ENCODE measurements around the gene SIAH2. TPM values are rescaled to one million over a fixed set of nuclear protein-coding genes. Genes with fewer than 3 reads are reported as not detected.
A peak's percentile ranks its signal among the peaks of the same experiment; 100 is the strongest.

SIAH2 gene
- total RNA-seq, 1 donor from 2014 or later: 29.9 TPM

- DNase-seq (ENCODE audit: low spot score): no peak
Measured at GRCh38 chr3:150775001-150775599, 12.1 kb upstream of the SIAH2 start.

GRCh38 chr3:150773616-150774192, 10.7 kb upstream of the SIAH2 start:
- no peak for DNase-seq (ENCODE audit: low spot score)

GRCh38 chr3:150771600-150771999, 8.6 kb upstream of the SIAH2 start:
- DNase-seq (ENCODE audit: low spot score): no peak

DNA sequence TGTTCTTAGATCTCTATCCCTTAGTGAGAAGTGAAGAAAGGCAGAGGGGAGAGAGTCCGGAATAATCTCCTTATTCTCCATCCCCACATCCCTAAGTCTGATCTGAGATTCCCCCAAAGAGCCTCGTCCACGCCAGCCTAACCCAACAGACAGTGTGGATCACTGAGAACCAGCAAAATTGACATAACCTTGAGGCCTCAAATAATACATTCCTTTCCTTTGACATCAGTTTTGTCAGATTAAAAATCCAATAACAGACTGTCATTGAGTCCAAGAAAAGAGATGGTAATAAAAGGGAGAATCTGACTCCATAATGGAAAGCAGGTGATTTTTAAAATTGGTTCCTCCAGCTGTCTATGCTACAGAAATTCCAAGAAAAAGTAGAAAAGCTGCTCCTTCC, 7.7 kb upstream of the SIAH2 start:
- no peak for DNase-seq (ENCODE audit: low spot score)

DNA sequence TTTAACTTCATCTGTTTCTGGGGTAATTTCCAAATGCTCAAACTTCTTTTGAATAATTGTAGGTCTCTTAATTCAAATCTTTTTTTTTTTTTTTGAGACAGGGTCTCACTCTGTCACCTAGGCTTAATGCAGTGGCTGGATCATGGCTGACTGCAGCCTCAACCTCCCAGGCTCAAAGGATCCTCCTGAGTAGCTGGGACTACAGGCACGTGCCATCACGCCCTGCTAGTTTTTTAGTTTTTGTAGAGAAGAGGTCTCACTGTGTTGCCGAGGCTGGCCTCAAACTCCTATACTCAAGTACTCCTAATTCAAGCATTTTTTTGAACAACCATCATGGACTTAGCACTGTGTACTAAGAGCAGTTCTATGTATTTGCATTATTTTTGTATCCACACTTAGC, 3.8 kb upstream of the SIAH2 start:
- DNase-seq (ENCODE audit: low spot score): no peak

GRCh38 chr3:150765949-150766720, 3.2 kb upstream of the SIAH2 start:
- DNase-seq (ENCODE audit: low spot score): no peak

- no peak for DNase-seq (ENCODE audit: low spot score)
Measured at GRCh38 chr3:150764967-150765366, 2.0 kb upstream of the SIAH2 start.

DNA sequence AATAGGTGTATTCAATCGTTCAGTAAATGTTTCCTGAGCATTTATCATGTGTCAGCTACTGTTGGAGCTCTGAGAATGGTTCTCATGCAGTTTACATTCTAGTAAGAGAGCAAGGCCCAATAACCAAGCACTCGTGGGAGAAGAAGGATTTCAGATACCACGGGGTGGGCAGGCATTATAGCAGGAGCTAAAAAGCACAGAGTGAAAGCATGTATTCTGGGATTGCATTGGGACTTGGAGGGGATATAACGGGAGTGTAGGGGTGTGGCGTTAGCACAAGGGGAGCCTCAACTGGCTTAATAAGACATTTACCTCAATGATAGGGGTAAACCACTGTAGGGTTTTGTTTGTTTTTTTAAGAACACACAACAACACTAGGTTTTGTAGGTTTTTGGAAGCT, 1.6 kb upstream of the SIAH2 start:
- DNase-seq (ENCODE audit: low spot score): no peak

- peak; percentile 73 for DNase-seq (ENCODE audit: low spot score)
Measured at GRCh38 chr3:150763841-150764483, 993 bp upstream of the SIAH2 start.

DNA sequence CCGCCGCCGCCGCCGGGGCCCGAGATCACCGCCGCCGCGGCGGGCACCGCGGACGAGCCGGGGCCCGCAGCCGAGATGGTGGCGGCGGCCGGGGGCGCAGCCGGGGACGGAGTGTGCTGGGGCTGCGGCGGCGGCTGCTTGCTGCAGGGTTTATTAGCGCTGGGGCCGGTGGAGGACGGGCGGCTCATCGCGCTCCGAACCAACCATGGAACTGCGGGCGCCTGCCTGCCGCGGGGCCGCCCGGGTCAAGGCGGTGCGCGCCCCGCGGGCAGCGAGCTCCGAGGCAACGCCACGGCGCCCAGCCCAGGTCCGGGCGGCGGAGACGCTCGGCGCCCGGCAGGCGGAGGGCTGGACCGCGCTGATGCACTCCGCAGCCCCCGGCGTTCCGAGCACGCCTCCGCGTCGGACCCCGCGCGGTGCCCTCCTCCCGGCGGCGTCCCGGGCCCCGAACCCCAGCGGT, 277 bp downstream of the SIAH2 start:
- DNase-seq (ENCODE audit: low spot score): no peak

GRCh38 chr3:150761831-150762661, 923 bp downstream of the SIAH2 start:
- peak; percentile 66 for DNase-seq (ENCODE audit: low spot score)

GRCh38 chr3:150760431-150761200, 2.4 kb downstream of the SIAH2 start:
- DNase-seq (ENCODE audit: low spot score): no peak

DNA sequence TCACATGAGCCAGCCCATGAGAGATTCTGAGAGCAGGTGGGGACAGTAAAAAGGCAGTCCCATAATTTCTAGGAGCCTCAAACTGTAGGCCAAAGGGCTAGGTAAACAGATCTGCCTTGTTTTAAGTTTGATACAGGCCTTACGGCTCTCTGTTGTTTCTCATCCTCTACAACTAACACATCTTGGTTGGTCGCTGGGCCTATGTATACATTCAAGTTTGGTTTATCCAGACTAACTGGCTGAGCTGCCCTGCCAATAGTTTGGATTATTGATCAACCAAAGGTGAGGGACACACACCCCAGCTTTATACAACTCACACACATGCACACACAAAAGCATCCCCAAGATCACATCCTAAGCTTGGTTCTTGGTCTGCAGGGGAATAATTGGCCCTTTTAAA, 3.0 kb downstream of the SIAH2 start:
- DNase-seq (ENCODE audit: low spot score): no peak

DNA sequence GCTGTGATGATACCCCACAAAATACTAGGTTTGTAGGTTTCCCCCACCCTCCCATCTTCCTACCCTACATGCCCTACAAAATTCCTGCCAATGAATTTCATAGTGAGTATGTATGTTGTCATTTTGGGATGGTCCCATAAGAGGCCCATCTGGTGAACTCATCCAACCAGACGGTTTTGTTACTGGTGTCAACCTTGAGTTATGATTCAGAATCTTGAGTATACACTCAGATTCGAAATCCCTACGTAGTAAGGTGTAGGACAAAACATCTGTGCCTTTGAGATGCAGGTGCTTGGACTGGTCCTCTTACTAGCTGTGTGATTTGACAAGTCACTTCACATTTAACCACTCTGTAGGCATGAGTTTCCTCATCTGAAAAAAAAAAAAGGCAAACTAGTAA, 3.6 kb downstream of the SIAH2 start:
- no peak for DNase-seq (ENCODE audit: low spot score)

DNA sequence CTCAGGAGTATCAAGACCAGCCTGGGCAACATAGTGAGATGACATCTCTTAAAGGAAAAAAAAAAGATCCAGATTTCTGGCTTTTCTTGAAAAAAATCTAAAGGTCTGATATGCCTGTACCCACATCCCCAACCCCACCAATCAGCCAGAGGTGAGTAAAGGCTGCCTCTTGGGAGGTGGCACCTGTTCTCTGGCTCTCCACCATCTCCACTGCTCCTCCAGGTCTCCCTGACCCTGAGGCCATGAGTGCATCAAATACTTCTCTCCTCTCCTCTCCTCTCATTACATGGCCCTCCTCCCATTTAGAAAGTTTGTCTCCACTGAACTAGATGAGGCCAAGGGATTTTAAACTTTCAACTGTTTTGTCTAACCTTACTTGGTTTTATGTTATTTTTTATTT, 5.2 kb downstream of the SIAH2 start:
- DNase-seq (ENCODE audit: low spot score): no peak

DNA sequence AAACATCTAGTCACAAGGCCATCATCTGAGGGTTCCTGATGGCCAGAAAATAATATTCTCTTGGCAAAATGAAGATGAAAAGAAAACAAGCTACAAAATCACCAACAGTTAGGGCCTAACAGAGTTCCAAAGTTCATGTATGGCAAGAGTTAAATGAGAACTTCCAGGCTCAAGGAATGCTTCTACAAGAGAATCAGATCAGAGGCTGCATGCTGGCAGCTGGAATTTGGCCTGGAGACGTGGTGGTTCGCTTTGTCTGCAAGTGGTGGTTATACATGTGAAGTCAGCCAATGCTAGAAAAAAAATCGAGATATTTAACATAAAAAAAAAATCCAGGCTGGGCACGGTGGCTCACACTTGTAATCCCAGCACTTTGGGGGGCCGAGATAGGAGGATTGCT, 5.6 kb downstream of the SIAH2 start:
- no peak for DNase-seq (ENCODE audit: low spot score)

DNA sequence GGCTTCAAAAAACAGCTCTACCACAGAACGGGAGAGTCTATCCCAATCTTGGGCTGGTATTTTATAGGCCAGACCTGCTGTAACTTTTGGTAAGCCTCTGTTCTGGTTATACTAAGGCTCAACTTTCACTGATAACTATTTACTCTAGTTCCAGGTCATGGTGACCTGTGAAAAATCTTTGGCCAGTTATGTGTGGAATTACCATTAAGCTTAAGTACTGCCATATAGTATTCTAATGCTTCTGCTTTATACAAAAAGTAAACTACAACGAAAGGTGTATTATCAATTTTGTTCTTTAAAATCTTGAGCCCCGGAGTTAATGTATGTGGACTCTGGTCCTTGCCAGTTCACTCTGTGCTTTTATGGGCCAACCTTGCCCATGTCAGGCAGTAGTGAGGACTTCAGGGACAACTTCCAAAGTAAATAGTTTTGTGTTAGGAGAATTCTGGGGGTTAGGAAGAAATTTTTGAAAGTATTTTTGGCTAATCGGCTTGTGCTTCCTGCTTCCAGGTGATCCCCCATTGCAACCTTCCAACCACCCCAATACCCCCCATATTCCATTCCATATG, 6.4 kb downstream of the SIAH2 start:
- no peak for DNase-seq (ENCODE audit: low spot score)

DNA sequence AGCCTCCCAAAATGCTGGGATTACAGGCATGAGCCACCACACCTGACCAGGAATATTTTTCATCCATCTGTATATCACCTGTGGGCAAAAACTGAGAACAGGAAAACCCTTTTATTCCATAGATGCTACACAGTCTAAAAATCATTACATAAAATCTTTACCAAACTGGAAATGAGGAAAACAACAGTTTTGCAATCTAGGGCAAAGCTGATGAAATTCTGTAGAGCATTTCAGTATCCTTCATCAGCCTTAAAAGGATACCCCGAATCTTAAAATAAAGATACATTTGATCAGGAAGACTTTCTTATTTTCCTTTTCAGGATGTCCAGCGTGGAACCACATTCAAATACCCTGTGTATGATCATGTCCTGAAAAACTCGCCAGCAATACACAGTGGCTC, 7.1 kb downstream of the SIAH2 start:
- DNase-seq (ENCODE audit: low spot score): no peak

DNA sequence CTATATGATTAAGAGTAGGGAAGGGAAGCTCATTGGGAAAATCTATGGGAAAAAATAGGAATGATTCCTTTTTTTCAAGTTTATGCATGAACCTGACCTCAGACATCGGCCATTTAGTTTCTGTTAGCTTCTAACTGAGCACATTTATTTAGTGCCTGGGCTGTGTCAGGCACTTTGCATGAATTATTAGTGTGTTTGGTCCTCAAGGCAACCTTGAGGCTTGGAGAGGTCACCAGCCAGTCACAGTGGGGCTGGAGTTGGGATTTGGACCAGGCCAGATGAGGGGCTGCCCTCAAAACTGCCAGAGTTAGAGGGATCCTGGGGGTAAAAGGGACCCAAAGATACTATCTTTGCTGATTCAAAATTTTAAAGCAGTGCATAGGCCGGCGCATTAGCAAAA, 8.1 kb downstream of the SIAH2 start:
- no peak for DNase-seq (ENCODE audit: low spot score)

DNA sequence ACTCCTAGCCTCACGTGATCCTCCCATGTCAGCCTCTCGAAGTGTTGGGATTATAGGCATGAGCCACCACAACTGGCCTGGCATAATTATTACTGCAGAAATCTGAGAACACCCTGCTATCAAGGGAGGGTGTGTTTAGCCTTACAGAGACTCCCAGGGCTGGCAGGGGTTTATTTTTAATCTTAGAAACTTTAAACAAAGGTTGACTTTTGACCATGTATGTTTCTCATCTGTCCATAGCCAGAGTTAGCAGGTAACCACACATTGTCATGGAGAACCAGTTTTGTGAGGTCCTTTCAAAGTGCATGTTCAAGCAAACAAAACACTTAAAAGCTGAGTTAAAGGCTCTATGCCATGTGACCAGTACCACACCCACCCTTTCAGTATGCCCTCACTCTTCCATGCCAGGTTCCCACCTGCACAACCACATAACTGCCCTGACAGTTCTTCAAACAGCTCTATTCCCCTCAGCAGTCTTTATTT, 11.1 kb downstream of the SIAH2 start:
- no peak for DNase-seq (ENCODE audit: low spot score)

- no peak for DNase-seq (ENCODE audit: low spot score)
Measured at GRCh38 chr3:150749255-150749654, 13.7 kb downstream of the SIAH2 start.
